ENCODE data around the gene PHACTR1. TPM values are rescaled to one million over a fixed set of nuclear protein-coding genes. Genes with fewer than 3 reads are reported as not detected.
"Not testable (repeated sequence)": the region's sequence is repeated elsewhere in the genome, so short reads cannot be mapped to it uniquely, and the experiment has no call there.

The PHACTR1 gene
- total RNA-seq, 1 donor from 2014 or later = 50.7 TPM

GRCh38 chr6:12937971-12938370 is 221.4 kb downstream of the PHACTR1 start:
- Mint-ChIP-seq H3K36me3 (ENCODE audit: unreplicated experiment) (no peaks in the 10 kb centered on the region), H3K27me3 (ENCODE audit: unreplicated experiment) (no peaks in the 10 kb centered on the region)

GRCh38 chr6:12939314-12939713 is 222.7 kb downstream of the PHACTR1 start:
- H3K4me3 Mint-ChIP-seq (ENCODE audit: unreplicated experiment) = no peak overlapping the region
- no peaks in the 10 kb centered on the region for H3K4me1 Mint-ChIP-seq (ENCODE audit: low read depth, unreplicated experiment)
- H3K9me3 Mint-ChIP-seq (ENCODE audit: unreplicated experiment) = no peaks in the 10 kb centered on the region
- no peak overlapping the region for H3K27ac Mint-ChIP-seq (ENCODE audit: unreplicated experiment)
- no peak for DNase-seq
- no peaks in the 10 kb centered on the region for H3K27me3 Mint-ChIP-seq (ENCODE audit: unreplicated experiment)
- no peak for TF ChIP-seq CTCF (IDR thresholded peaks at IDR 0.05; ENCODE audit: partially characterized antibody, unreplicated experiment)
- H3K36me3 Mint-ChIP-seq (ENCODE audit: unreplicated experiment) = no peaks in the 10 kb centered on the region

More at GRCh38 chr6:12937971-12938370, 221.4 kb downstream of the PHACTR1 start:
- TF ChIP-seq CTCF (IDR thresholded peaks at IDR 0.05; ENCODE audit: partially characterized antibody, unreplicated experiment) = no peak
- Mint-ChIP-seq H3K4me1 (ENCODE audit: low read depth, unreplicated experiment) (no peaks in the 10 kb centered on the region), H3K27ac (ENCODE audit: unreplicated experiment) (no peak overlapping the region), H3K9me3 (ENCODE audit: unreplicated experiment) (no peaks in the 10 kb centered on the region), H3K4me3 (ENCODE audit: unreplicated experiment) (no peak overlapping the region)
- DNase-seq = no peak

- Mint-ChIP-seq H3K4me1 (ENCODE audit: low read depth, unreplicated experiment) (no peaks in the 10 kb centered on the region), H3K27ac (ENCODE audit: unreplicated experiment) (no peak overlapping the region), H3K4me3 (ENCODE audit: unreplicated experiment) (no peak overlapping the region), H3K36me3 (ENCODE audit: unreplicated experiment) (no peaks in the 10 kb centered on the region), H3K9me3 (ENCODE audit: unreplicated experiment) (no peaks in the 10 kb centered on the region), H3K27me3 (ENCODE audit: unreplicated experiment) (no peaks in the 10 kb centered on the region)
- no peak for DNase-seq
- no peak for TF ChIP-seq CTCF (IDR thresholded peaks at IDR 0.05; ENCODE audit: partially characterized antibody, unreplicated experiment)
Measured at GRCh38 chr6:12941422-12941821, 224.9 kb downstream of the PHACTR1 start.

- no peak for TF ChIP-seq CTCF (IDR thresholded peaks at IDR 0.05; ENCODE audit: partially characterized antibody, unreplicated experiment)
- Mint-ChIP-seq H3K4me3 (ENCODE audit: unreplicated experiment) (no peak overlapping the region), H3K9me3 (ENCODE audit: unreplicated experiment) (no peaks in the 10 kb centered on the region), H3K4me1 (ENCODE audit: low read depth, unreplicated experiment) (no peaks in the 10 kb centered on the region), H3K27me3 (ENCODE audit: unreplicated experiment) (no peaks in the 10 kb centered on the region), H3K36me3 (ENCODE audit: unreplicated experiment) (no peaks in the 10 kb centered on the region), H3K27ac (ENCODE audit: unreplicated experiment) (no peak overlapping the region)
- DNase-seq = no peak
Measured at GRCh38 chr6:12943549-12943948, 227.0 kb downstream of the PHACTR1 start.

GRCh38 chr6:12944001-12944400 is 227.4 kb downstream of the PHACTR1 start:
- no peaks in the 10 kb centered on the region for H3K36me3 Mint-ChIP-seq (ENCODE audit: unreplicated experiment)
- no peaks in the 10 kb centered on the region for H3K4me1 Mint-ChIP-seq (ENCODE audit: low read depth, unreplicated experiment)
- no peaks in the 10 kb centered on the region for H3K27me3 Mint-ChIP-seq (ENCODE audit: unreplicated experiment)
- TF ChIP-seq CTCF (IDR thresholded peaks at IDR 0.05; ENCODE audit: partially characterized antibody, unreplicated experiment) = no peak
- no peak overlapping the region for H3K4me3 Mint-ChIP-seq (ENCODE audit: unreplicated experiment)
- H3K27ac Mint-ChIP-seq (ENCODE audit: unreplicated experiment) = no peak overlapping the region
- no peaks in the 10 kb centered on the region for H3K9me3 Mint-ChIP-seq (ENCODE audit: unreplicated experiment)
- DNase-seq = no peak

- H3K4me3 Mint-ChIP-seq (ENCODE audit: unreplicated experiment); DNase-seq; H3K36me3 Mint-ChIP-seq (ENCODE audit: unreplicated experiment); H3K9me3 Mint-ChIP-seq (ENCODE audit: unreplicated experiment); H3K27me3 Mint-ChIP-seq (ENCODE audit: unreplicated experiment); H3K4me1 Mint-ChIP-seq (ENCODE audit: low read depth, unreplicated experiment); H3K27ac Mint-ChIP-seq (ENCODE audit: unreplicated experiment): not testable (repeated sequence)
Measured at GRCh38 chr6:12944528-12944927, 228.0 kb downstream of the PHACTR1 start.

Measured in glutamatergic neuron (in vitro differentiated cells).